ENCODE measurements around the gene PLEKHA4. TPM values are rescaled to one million over a fixed set of nuclear protein-coding genes. Genes with fewer than 3 reads are reported as not detected.

PLEKHA4 gene
- total and polyA plus RNA-seq, 2 experiments from 2014 or later, result 12.2 to 12.3 TPM

DNA sequence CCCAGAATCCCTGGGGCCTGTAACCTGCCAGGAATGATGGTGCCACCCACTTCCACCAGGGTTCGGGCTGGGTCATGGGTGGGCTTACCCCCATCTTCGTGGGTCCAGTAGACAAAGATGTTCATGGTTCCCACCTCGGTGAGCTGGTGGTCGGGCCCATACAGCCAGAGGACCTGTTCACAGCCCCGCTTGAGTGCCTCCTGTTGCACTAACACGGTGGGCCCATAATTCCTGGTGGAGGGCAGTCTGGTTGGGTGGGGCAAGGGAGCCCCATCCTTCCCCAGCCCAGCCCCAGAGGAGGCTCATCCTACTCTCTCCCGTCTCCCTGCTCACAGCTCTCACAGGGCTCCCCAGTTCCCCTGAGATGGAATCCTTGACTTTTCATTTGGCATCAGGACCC lies 71.3 kb downstream of the PLEKHA4 start (continued):
- TF ChIP-seq, protein P1, sequence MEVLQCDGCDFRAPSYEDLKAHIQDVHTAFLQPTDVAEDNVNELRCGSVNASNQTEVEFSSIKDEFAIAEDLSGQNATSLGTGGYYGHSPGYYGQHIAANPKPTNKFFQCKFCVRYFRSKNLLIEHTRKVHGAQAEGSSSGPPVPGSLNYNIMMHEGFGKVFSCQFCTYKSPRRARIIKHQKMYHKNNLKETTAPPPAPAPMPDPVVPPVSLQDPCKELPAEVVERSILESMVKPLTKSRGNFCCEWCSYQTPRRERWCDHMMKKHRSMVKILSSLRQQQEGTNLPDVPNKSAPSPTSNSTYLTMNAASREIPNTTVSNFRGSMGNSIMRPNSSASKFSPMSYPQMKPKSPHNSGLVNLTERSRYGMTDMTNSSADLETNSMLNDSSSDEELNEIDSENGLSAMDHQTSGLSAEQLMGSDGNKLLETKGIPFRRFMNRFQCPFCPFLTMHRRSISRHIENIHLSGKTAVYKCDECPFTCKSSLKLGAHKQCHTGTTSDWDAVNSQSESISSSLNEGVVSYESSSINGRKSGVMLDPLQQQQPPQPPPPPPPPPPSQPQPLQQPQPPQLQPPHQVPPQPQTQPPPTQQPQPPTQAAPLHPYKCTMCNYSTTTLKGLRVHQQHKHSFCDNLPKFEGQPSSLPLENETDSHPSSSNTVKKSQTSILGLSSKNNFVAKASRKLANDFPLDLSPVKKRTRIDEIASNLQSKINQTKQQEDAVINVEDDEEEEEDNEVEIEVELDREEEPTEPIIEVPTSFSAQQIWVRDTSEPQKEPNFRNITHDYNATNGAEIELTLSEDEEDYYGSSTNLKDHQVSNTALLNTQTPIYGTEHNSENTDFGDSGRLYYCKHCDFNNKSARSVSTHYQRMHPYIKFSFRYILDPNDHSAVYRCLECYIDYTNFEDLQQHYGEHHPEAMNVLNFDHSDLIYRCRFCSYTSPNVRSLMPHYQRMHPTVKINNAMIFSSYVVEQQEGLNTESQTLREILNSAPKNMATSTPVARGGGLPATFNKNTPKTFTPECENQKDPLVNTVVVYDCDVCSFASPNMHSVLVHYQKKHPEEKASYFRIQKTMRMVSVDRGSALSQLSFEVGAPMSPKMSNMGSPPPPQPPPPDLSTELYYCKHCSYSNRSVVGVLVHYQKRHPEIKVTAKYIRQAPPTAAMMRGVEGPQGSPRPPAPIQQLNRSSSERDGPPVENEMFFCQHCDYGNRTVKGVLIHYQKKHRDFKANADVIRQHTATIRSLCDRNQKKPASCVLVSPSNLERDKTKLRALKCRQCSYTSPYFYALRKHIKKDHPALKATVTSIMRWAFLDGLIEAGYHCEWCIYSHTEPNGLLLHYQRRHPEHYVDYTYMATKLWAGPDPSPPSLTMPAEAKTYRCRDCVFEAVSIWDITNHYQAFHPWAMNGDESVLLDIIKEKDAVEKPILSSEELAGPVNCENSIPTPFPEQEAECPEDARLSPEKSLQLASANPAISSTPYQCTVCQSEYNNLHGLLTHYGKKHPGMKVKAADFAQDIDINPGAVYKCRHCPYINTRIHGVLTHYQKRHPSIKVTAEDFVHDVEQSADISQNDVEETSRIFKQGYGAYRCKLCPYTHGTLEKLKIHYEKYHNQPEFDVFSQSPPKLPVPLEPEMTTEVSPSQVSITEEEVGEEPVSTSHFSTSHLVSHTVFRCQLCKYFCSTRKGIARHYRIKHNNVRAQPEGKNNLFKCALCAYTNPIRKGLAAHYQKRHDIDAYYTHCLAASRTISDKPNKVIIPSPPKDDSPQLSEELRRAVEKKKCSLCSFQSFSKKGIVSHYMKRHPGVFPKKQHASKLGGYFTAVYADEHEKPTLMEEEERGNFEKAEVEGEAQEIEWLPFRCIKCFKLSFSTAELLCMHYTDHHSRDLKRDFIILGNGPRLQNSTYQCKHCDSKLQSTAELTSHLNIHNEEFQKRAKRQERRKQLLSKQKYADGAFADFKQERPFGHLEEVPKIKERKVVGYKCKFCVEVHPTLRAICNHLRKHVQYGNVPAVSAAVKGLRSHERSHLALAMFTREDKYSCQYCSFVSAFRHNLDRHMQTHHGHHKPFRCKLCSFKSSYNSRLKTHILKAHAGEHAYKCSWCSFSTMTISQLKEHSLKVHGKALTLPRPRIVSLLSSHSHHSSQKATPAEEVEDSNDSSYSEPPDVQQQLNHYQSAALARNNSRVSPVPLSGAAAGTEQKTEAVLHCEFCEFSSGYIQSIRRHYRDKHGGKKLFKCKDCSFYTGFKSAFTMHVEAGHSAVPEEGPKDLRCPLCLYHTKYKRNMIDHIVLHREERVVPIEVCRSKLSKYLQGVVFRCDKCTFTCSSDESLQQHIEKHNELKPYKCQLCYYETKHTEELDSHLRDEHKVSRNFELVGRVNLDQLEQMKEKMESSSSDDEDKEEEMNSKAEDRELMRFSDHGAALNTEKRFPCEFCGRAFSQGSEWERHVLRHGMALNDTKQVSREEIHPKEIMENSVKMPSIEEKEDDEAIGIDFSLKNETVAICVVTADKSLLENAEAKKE (CRISPR knock-in tag; IDR thresholded peaks at IDR 0.05), result no peak
- TF ChIP-seq JUNB (IDR thresholded peaks at IDR 0.05; ENCODE audit: unreplicated experiment), result no peak

DNA sequence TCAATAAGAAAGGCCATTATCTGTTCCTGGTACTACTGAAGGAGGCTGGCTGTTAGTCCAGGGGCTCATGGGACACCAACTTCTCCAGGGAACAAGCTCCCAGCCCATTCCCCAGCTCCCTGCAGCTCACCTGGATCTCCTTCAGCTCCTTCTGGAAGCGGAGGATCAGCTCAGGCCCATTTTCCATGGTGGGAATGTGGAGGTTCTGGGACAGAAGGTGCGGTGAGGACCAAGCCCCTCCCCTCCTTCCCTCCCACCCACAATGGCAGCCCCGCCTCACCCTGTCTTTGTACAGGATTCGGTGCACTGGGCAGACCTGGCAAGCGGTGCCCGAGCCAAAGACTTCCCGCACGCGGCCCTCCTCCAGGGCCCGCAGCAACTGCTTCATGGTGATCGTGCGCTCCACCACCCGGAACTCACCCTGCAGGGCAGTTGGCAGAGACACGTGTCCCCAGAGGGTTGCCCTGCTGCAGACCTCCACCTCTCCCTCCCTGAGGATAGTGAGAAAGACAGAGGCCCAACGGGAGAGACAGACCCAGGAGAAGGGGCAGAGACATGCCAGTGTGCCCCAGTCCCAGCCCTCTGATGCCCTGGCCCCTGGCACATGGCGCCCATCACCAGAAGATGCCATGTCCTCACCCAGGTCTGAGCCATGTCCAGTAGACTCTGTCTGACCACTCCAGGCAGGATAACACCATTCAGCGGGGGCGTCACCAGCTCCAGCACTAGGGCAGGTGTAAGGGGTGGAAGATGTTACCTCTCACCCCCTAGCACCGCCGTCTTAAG lies 71.9 kb downstream of the PLEKHA4 start:
- peaks cover 26% of the 10 kb centered on the region; the same call in 2 of the 3 replicates for H3K4me1 Mint-ChIP-seq
- Histone ChIP-seq H3K4me2 (no peak overlapping the region), H3F3A (replicated peaks; ENCODE audit: low read depth) (peaks cover 5% of the 10 kb centered on the region; the same call in 1 of the 2 replicates), H3K4me3 (no peak overlapping the region), H4K20me1 (replicated peaks; ENCODE audit: insufficient read depth) (no peaks in the 10 kb centered on the region), H3K27ac (ENCODE audit: low read depth) (no peak overlapping the region), H3K27me3 (ENCODE audit: insufficient read depth) (no peaks in the 10 kb centered on the region), H3K4me1 (ENCODE audit: insufficient read depth) (peaks cover 14% of the 10 kb centered on the region), H3K36me3 (ENCODE audit: insufficient read depth) (no peaks in the 10 kb centered on the region), H2AFZ (no peak overlapping the region), H3K79me2 (replicated peaks; ENCODE audit: insufficient read depth) (no peaks in the 10 kb centered on the region), H3K9me2 (ENCODE audit: insufficient read depth) (no peaks in the 10 kb centered on the region)
- DNase-seq (ENCODE audit: low spot score) (no peak), ATAC-seq (no peak)
- no peak overlapping the region for H3K27ac Mint-ChIP-seq
- no peaks in the 10 kb centered on the region for H3K9me3 Mint-ChIP-seq
- H3K4me3 Mint-ChIP-seq, result no peak overlapping the region
- peaks cover 12% of the 10 kb centered on the region for H3K27me3 Mint-ChIP-seq (ENCODE audit: insufficient read depth, low read depth, poor library complexity)
- H3K36me3 Mint-ChIP-seq (ENCODE audit: low read depth), result no peaks in the 10 kb centered on the region; the same call in 2 of the 3 replicates
- TF ChIP-seq STAT1 (IDR thresholded peaks at IDR 0.05; ENCODE audit: unreplicated experiment), result no peak
- TF ChIP-seq, protein P2, sequence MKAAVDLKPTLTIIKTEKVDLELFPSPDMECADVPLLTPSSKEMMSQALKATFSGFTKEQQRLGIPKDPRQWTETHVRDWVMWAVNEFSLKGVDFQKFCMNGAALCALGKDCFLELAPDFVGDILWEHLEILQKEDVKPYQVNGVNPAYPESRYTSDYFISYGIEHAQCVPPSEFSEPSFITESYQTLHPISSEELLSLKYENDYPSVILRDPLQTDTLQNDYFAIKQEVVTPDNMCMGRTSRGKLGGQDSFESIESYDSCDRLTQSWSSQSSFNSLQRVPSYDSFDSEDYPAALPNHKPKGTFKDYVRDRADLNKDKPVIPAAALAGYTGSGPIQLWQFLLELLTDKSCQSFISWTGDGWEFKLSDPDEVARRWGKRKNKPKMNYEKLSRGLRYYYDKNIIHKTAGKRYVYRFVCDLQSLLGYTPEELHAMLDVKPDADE (IDR thresholded peaks at IDR 0.05), result no peak
- TF ChIP-seq EZH2phosphoT487 (IDR thresholded peaks at IDR 0.05; ENCODE audit: unreplicated experiment), result no peak
- no peak for TF ChIP-seq ZNF114 (CRISPR knock-in tag; IDR thresholded peaks at IDR 0.05)
- no peak for TF ChIP-seq JUNB (IDR thresholded peaks at IDR 0.05; ENCODE audit: unreplicated experiment)
- TF ChIP-seq, protein P3, sequence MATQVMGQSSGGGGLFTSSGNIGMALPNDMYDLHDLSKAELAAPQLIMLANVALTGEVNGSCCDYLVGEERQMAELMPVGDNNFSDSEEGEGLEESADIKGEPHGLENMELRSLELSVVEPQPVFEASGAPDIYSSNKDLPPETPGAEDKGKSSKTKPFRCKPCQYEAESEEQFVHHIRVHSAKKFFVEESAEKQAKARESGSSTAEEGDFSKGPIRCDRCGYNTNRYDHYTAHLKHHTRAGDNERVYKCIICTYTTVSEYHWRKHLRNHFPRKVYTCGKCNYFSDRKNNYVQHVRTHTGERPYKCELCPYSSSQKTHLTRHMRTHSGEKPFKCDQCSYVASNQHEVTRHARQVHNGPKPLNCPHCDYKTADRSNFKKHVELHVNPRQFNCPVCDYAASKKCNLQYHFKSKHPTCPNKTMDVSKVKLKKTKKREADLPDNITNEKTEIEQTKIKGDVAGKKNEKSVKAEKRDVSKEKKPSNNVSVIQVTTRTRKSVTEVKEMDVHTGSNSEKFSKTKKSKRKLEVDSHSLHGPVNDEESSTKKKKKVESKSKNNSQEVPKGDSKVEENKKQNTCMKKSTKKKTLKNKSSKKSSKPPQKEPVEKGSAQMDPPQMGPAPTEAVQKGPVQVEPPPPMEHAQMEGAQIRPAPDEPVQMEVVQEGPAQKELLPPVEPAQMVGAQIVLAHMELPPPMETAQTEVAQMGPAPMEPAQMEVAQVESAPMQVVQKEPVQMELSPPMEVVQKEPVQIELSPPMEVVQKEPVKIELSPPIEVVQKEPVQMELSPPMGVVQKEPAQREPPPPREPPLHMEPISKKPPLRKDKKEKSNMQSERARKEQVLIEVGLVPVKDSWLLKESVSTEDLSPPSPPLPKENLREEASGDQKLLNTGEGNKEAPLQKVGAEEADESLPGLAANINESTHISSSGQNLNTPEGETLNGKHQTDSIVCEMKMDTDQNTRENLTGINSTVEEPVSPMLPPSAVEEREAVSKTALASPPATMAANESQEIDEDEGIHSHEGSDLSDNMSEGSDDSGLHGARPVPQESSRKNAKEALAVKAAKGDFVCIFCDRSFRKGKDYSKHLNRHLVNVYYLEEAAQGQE (IDR thresholded peaks at IDR 0.05; ENCODE audit: unreplicated experiment), result no peak
- TF ChIP-seq NANOG (IDR thresholded peaks at IDR 0.05; ENCODE audit: borderline replicate concordance), result no peak
- no peak for TF ChIP-seq ZNF331 (CRISPR knock-in tag; IDR thresholded peaks at IDR 0.05; ENCODE audit: low read depth)
- TF ChIP-seq POLR2AphosphoS5 (IDR thresholded peaks at IDR 0.05; ENCODE audit: low read depth), result no peak; the same call in 1 of the 2 replicates
